ENCODE measurements around the gene ASB16. TPM values are rescaled to one million over a fixed set of nuclear protein-coding genes. Genes with fewer than 3 reads are reported as not detected.
A peak's percentile ranks its signal among the peaks of the same experiment; 100 is the strongest.

Gene ASB16
- total RNA-seq, 1 experiment from 2014 or later, result 0.11 TPM

DNA sequence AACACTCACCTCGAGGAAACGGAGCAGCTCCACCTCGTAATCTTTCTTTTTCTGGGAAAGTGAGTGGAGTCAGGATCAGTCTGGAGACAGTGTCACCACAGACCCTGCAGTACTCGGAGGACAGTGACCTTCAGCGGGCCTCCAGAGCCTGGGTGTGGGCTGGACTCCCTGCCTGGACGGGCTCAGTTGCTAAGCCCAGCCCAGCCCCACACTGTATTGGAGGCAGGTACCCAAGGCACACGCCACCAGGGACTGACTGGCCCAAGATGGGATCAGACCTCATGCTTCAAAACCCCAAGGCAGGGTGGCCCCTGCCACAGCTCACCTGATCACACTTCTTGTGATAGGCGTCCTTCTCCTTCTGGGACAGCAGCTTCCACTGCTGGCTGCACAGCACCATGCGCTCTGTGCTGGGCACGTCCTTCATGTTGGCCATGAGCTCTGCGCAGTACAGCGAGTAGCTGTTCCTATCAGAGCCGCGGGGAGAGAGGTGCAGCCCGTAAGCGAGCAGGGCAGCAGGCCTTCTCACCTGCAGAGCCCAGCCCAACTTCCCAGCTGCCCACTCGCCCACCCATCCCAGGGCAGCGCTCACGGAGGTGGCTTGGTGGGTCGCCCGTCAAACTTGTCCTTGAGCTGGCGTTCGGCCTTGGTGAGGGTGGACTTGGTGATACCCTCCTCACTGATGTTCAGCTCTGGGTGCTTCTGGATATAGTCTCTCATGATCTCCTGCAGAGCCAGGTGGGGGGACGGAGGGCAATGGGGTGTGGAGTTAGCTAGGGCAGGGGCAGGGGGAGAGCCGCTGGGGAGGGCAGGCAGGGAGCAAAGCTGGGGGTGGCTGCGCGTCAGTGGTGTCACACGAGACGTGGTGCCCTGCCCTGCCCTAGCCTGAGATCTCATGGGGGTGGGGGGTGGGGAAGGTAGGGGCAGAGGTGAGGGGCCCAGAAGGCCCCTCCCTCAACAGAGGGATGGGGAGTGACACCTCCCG lies 41.1 kb downstream of the ASB16 start:
- ChIA-PET POLR2A (interaction anchor here (0.6 to 2.6 kb wide), 3 partner anchors 10 to 48 kb away, joined by 3 to 13 read pairs (median 3); no protein-coding TSS in a partner anchor), CTCF (interaction anchor here (0.7 to 3.9 kb wide), 25 partner anchors 8 to 164 kb away, joined by 3 to 77 read pairs (median 12); partner anchors contain the start of genes ASB16, ATXN7L3, FAM171A2 and GRN)
- Mint-ChIP-seq H3K27me3 (ENCODE audit: low read depth) (no peaks in the 10 kb centered on the region), H3K9me3 (no peaks in the 10 kb centered on the region), H3K27ac (no peak overlapping the region), H3K4me1 (peaks cover 13% of the 10 kb centered on the region), H3K36me3 (peaks cover 60% of the 10 kb centered on the region), H3K4me3 (no peak overlapping the region)
- TF ChIP-seq, protein P1, sequence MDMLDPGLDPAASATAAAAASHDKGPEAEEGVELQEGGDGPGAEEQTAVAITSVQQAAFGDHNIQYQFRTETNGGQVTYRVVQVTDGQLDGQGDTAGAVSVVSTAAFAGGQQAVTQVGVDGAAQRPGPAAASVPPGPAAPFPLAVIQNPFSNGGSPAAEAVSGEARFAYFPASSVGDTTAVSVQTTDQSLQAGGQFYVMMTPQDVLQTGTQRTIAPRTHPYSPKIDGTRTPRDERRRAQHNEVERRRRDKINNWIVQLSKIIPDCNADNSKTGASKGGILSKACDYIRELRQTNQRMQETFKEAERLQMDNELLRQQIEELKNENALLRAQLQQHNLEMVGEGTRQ (CRISPR knock-in tag; IDR thresholded peaks at IDR 0.05), result no peak
- 0 out of 2 replicates have a peak, but pooled peaks have one; percentile 26 for TF ChIP-seq FOXP1 (CRISPR knock-in tag; IDR thresholded peaks at IDR 0.05; ENCODE audit: borderline replicate concordance)
- DNase-seq (ENCODE audit: low spot score) (no peak), ATAC-seq (no peak)

DNA sequence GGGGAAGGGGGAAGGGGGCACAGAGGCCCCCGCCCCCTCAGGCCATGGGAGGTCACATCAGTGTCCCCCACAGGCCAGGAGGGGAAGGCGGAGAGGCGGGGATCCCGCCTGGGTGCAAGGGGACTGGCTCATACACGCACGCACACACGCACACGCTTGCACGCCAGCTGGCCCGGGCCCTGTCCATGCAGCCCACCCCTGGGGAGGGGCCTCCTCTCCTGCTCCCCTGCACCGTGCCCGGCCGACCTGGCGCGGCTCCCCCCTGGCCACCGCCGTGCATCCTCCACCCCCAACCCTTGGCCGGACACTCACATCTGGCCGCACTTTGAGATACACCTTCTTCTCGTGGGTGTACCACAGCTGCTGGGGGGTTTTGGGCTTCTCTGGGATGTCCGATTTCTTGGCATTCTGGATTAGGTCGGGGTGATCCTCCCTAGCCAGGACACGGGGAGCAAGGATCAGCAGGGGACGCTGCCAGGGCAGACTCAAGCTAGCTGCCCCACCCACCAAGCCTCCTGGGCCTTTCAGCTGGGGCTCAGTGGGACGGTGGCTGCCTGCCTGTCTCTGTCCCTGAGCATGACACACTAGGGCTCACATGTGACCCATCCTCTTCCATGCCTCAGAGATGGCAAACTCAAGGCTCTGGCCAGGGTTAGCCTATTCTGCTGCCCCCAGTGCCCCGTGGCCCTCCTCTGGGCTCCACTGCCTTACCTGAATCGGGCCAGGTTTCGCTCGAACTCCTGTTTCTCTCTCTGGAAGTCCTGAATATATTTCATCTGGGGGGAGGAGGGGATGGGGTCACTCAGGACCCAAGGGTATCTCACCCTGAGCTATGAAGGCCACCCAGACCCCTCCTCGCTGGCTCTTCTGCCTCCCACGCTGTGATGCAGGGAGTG lies 42.3 kb downstream of the ASB16 start:
- peak overlapping the region; percentile 74 for H3K27ac Mint-ChIP-seq
- ATAC-seq (no peak), DNase-seq (ENCODE audit: low spot score) (no peak)
- peaks cover 19% of the 10 kb centered on the region for H3K4me1 Mint-ChIP-seq
- H3K4me3 Mint-ChIP-seq, result no peak overlapping the region
- no peaks in the 10 kb centered on the region for H3K9me3 Mint-ChIP-seq
- TF ChIP-seq JUN (CRISPR knock-in tag; IDR thresholded peaks at IDR 0.05), result no peak
- TF ChIP-seq NR2C2 (CRISPR knock-in tag; IDR thresholded peaks at IDR 0.05), result no peak
- TF ChIP-seq NFE2L1 (CRISPR knock-in tag; IDR thresholded peaks at IDR 0.05), result no peak
- TF ChIP-seq ZNF671 (CRISPR knock-in tag; IDR thresholded peaks at IDR 0.05), result no peak
- TF ChIP-seq, protein P2, sequence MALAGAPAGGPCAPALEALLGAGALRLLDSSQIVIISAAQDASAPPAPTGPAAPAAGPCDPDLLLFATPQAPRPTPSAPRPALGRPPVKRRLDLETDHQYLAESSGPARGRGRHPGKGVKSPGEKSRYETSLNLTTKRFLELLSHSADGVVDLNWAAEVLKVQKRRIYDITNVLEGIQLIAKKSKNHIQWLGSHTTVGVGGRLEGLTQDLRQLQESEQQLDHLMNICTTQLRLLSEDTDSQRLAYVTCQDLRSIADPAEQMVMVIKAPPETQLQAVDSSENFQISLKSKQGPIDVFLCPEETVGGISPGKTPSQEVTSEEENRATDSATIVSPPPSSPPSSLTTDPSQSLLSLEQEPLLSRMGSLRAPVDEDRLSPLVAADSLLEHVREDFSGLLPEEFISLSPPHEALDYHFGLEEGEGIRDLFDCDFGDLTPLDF (CRISPR knock-in tag; IDR thresholded peaks at IDR 0.05), result no peak
- TF ChIP-seq NFATC4 (CRISPR knock-in tag; IDR thresholded peaks at IDR 0.05), result no peak
- no peak for TF ChIP-seq ZNF317 (CRISPR knock-in tag; IDR thresholded peaks at IDR 0.05; ENCODE audit: borderline replicate concordance, low read depth)
- no peak for TF ChIP-seq JAZF1 (CRISPR knock-in tag; IDR thresholded peaks at IDR 0.05)
- TF ChIP-seq, protein P3, sequence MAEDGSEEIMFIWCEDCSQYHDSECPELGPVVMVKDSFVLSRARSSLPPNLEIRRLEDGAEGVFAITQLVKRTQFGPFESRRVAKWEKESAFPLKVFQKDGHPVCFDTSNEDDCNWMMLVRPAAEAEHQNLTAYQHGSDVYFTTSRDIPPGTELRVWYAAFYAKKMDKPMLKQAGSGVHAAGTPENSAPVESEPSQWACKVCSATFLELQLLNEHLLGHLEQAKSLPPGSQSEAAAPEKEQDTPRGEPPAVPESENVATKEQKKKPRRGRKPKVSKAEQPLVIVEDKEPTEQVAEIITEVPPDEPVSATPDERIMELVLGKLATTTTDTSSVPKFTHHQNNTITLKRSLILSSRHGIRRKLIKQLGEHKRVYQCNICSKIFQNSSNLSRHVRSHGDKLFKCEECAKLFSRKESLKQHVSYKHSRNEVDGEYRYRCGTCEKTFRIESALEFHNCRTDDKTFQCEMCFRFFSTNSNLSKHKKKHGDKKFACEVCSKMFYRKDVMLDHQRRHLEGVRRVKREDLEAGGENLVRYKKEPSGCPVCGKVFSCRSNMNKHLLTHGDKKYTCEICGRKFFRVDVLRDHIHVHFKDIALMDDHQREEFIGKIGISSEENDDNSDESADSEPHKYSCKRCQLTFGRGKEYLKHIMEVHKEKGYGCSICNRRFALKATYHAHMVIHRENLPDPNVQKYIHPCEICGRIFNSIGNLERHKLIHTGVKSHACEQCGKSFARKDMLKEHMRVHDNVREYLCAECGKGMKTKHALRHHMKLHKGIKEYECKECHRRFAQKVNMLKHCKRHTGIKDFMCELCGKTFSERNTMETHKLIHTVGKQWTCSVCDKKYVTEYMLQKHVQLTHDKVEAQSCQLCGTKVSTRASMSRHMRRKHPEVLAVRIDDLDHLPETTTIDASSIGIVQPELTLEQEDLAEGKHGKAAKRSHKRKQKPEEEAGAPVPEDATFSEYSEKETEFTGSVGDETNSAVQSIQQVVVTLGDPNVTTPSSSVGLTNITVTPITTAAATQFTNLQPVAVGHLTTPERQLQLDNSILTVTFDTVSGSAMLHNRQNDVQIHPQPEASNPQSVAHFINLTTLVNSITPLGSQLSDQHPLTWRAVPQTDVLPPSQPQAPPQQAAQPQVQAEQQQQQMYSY (CRISPR knock-in tag; IDR thresholded peaks at IDR 0.05), result no peak
- TF ChIP-seq EMX1 (CRISPR knock-in tag; IDR thresholded peaks at IDR 0.05), result no peak
- TF ChIP-seq ZNF138 (CRISPR knock-in tag; conservative IDR thresholded peaks at IDR 0.05), result no peak
- no peak for TF ChIP-seq TEAD1 (CRISPR knock-in tag; IDR thresholded peaks at IDR 0.05)
- no peak for TF ChIP-seq PRRX2 (CRISPR knock-in tag; IDR thresholded peaks at IDR 0.05)
- no peak for TF ChIP-seq HMGA2 (CRISPR knock-in tag; IDR thresholded peaks at IDR 0.05)
- no peak for TF ChIP-seq SOX15 (CRISPR knock-in tag; IDR thresholded peaks at IDR 0.05)
- TF ChIP-seq, protein P4, sequence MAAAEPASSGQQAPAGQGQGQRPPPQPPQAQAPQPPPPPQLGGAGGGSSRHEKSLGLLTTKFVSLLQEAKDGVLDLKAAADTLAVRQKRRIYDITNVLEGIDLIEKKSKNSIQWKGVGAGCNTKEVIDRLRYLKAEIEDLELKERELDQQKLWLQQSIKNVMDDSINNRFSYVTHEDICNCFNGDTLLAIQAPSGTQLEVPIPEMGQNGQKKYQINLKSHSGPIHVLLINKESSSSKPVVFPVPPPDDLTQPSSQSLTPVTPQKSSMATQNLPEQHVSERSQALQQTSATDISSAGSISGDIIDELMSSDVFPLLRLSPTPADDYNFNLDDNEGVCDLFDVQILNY (CRISPR knock-in tag; IDR thresholded peaks at IDR 0.05), result no peak
- TF ChIP-seq ZNF416 (CRISPR knock-in tag; IDR thresholded peaks at IDR 0.05), result no peak
- CTCF ChIA-PET, result interaction anchor here (1.0 to 3.9 kb wide), 4 partner anchors 9 to 133 kb away, joined by 3 to 37 read pairs (median 8); partner anchors contain the start of gene GRN
- POLR2A ChIA-PET, result interaction anchor here (1.0 kb wide), 1 partner anchor 114 kb away, joined by 3 read pairs; no protein-coding TSS in a partner anchor
- peaks cover 63% of the 10 kb centered on the region for H3K36me3 Mint-ChIP-seq
- H3K27me3 Mint-ChIP-seq (ENCODE audit: low read depth), result no peaks in the 10 kb centered on the region
